BLaER1 treated with 17β-estradiol and CSF1 and Interleukin-3, amounts not matched to agents 10 nM and 100 nM (cell line): ENCODE results near the gene PRDX2.
A peak's percentile ranks its signal among the peaks of the same experiment; 100 is the strongest.

Experiments used
- H3K27ac ChIP-seq, 11 experiments: shearing (Covaris generic); formaldehyde crosslinking; 2 replicates each; pipeline ENCODE4 v1.8.1; 2022
- H3K27me3 ChIP-seq, 11 experiments: shearing (Covaris generic); formaldehyde crosslinking; 2 replicates each; pipeline ENCODE4 v1.8.1; 2022
- H3K36me3 ChIP-seq, 11 experiments: shearing (Covaris generic); formaldehyde crosslinking; 2 replicates each; pipeline ENCODE4 v1.8.1; 2022
- H3K4me1 ChIP-seq, 10 experiments: shearing (Covaris generic); formaldehyde crosslinking; 2 replicates each; pipeline ENCODE4 v1.8.1; 2022
- H3K4me2 ChIP-seq, 11 experiments: shearing (Covaris generic); formaldehyde crosslinking; 2 replicates each; pipeline ENCODE4 v1.8.1; 2022
- H3K4me3 ChIP-seq, 10 experiments: shearing (Covaris generic); formaldehyde crosslinking; 2 replicates each; pipeline ENCODE4 v1.8.1; 2022
- H3K9ac ChIP-seq, 11 experiments: shearing (Covaris generic); formaldehyde crosslinking; 2 replicates each; pipeline ENCODE4 v1.8.1; 2022
- H3K9me3 ChIP-seq, 11 experiments: shearing (Covaris generic); formaldehyde crosslinking; replicated peaks in 1 of 11; 2 replicates each; pipeline ENCODE4 v1.8.1; 2022
- H4K20me1 ChIP-seq, 11 experiments: shearing (Covaris generic); formaldehyde crosslinking; 2 replicates each; pipeline ENCODE4 v1.8.1; 2022
- Cebpa-rat ChIP-seq, 11 experiments: shearing (Covaris generic); IDR thresholded peaks; 2 replicates each; pipeline ENCODE4 v1.8.1; 2022

Gene PRDX2

DNA sequence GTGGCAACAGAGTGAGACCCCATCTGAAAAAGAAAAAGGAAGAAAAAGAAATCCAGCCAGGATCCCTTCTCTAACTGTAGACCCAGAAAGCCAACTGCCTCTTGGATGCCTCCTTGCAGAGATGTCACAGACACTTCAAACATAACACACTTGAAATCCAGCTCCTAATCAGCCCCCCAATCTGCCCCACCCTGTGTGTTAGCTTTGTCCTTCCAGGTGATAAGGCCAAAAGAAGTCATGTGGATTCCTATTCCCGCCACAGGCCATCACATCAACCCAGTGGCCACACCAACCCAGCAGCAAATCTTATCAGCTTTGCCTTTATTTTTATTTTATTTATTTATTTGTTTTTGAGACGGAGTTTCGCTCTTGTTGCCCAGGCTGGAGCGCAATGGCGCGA is 41.9 kb downstream of the PRDX2 start:
- Histone ChIP-seq H3K27me3 (no peaks in the 10 kb centered on the region), H4K20me1 (no peaks in the 10 kb centered on the region), H3K4me3 (no peak overlapping the region), H3K27ac (no peak overlapping the region), H3K36me3 (peaks cover 0 to 11% (median 6%) of the 10 kb centered on the region in 11 experiments; a peak in 11 of 22 replicates), H3K4me2 (no peak overlapping the region), H3K9ac (no peak overlapping the region), H3K4me1 (peaks cover 0 to 20% (median 16%) of the 10 kb centered on the region in 10 experiments; a peak in 17 of 20 replicates), H3K9me3 (no peaks in the 10 kb centered on the region)
- no peak for TF ChIP-seq Cebpa-rat (IDR thresholded peaks at IDR 0.05)

- Histone ChIP-seq H3K4me1 (peaks cover 0 to 29% (median 18%) of the 10 kb centered on the region in 10 experiments; a peak in 17 of 20 replicates), H3K27ac (peak overlapping the region in 3 of 11 experiments; percentile 29 to 46 (median 42); a peak in 3 of 22 replicates), H4K20me1 (no peaks in the 10 kb centered on the region), H3K4me3 (peak overlapping the region in 6 of 10 experiments; percentile 22 to 45 (median 40); a peak in 8 of 20 replicates), H3K27me3 (no peaks in the 10 kb centered on the region), H3K9me3 (no peaks in the 10 kb centered on the region), H3K4me2 (peak overlapping the region; percentile 65 to 90 (median 78)), H3K36me3 (peaks cover 0 to 3% (median 0%) of the 10 kb centered on the region in 11 experiments; a peak in 1 of 22 replicates), H3K9ac (peak overlapping the region in 10 of 11 experiments; percentile 14 to 62 (median 44); a peak in 11 of 22 replicates)
- TF ChIP-seq Cebpa-rat (IDR thresholded peaks at IDR 0.05): no peak
Measured at GRCh38 chr19:12757544-12758274, 43.9 kb downstream of the PRDX2 start.

- Histone ChIP-seq H3K27me3 (no peaks in the 10 kb centered on the region), H3K9me3 (no peaks in the 10 kb centered on the region), H3K36me3 (no peaks in the 10 kb centered on the region), H3K4me2 (peak overlapping the region in 9 of 11 experiments; percentile 69 to 90 (median 78); a peak in 12 of 22 replicates), H3K27ac (no peak overlapping the region), H3K4me3 (no peak overlapping the region), H3K9ac (no peak overlapping the region), H4K20me1 (no peaks in the 10 kb centered on the region), H3K4me1 (peaks cover 0 to 41% (median 25%) of the 10 kb centered on the region in 10 experiments; a peak in 17 of 20 replicates)
- no peak for TF ChIP-seq Cebpa-rat (IDR thresholded peaks at IDR 0.05)
Measured at GRCh38 chr19:12756150-12756883, 45.3 kb downstream of the PRDX2 start.

DNA sequence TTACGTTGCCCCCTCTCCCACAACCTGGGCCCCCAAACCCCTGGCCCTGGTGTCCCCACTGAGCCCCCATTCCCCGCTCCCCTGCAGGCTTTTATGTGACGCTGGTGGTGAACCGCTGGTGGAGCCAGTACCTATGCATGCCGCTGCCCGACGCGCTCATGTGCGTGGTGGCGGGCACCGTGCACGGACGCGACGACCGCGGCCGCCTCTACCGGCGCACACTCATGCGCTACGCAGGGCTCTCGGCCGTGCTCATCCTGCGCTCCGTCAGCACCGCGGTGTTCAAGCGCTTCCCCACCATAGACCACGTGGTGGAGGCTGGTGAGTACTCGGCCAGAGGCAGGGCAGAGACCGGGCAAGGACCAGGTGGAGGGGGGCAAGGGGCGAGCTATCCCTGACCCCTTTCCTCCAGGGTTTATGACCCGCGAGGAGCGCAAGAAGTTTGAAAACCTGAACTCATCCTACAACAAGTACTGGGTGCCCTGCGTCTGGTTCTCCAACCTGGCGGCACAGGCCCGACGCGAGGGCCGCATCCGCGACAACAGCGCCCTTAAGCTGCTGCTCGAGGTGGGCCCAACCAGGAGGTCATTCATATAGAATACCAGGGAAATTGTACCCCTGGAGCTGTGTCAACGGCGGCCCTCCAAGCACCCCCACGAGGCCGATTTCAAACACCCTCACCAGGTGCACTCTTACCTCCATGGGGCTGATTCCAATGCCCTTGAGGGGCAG is 47.0 kb downstream of the PRDX2 start:
- H3K36me3 ChIP-seq: no peaks in the 10 kb centered on the region
- H3K27ac ChIP-seq: no peak overlapping the region
- no peak overlapping the region for H3K9ac ChIP-seq
- peaks cover 0 to 6% (median 0%) of the 10 kb centered on the region in 11 experiments; a peak in 1 of 22 replicates for H4K20me1 ChIP-seq
- H3K4me2 ChIP-seq: peak overlapping the region in 1 of 11 experiments; percentile 5; a peak in 1 of 22 replicates
- peaks cover 0 to 12% (median 0%) of the 10 kb centered on the region in 11 experiments; a peak in 1 of 22 replicates for H3K27me3 ChIP-seq
- H3K4me3 ChIP-seq: no peak overlapping the region
- H3K9me3 ChIP-seq: no peaks in the 10 kb centered on the region
- no peak for TF ChIP-seq Cebpa-rat (IDR thresholded peaks at IDR 0.05)
- peaks cover 12 to 58% (median 42%) of the 10 kb centered on the region in 10 experiments for H3K4me1 ChIP-seq

DNA sequence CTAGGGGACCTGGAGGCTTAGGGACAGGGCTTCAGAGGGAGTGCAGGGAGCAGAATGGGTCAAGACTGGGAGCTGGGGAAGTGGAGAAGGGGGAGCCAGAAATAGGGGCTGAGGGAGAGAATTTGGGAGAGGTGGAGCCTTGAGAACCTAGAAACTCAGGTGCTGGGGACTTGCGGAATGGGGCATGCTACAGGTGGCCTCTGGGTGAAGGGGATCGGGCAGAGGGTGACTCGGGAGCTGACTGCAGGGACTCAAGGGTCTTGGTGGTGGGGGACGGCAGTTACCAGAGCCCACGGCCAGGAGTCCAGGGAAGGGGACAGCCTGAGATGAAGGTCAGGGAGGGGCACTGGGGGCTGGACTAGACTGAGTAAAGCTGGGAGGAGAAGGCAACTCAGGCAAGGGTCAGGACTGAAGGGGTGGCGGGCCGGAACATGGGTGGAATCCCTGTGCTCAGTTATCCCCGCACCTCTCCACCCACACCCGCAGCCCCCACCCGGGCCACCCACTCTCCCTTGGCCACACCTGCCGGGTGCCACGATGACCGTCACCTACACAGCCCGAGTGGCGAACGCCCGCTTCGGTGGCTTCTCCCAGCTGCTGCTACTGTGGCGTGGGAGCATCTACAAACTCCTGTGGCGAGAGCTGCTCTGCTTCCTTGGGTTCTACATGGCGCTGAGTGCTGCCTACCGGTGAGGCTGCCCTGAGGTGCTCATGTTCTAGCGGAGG is 49.4 kb downstream of the PRDX2 start:
- Histone ChIP-seq H3K9ac (0 out of 22 replicates have a peak overlapping the region, but pooled peaks of 1 of the 11 experiments have one; percentile 76), H3K9me3 (peaks cover 9 to 16% (median 14%) of the 10 kb centered on the region in 11 experiments), H3K4me1 (peaks cover 18 to 62% (median 42%) of the 10 kb centered on the region in 10 experiments), H3K36me3 (peaks cover 11 to 17% (median 15%) of the 10 kb centered on the region in 11 experiments), H3K27me3 (peaks cover 0 to 12% (median 0%) of the 10 kb centered on the region in 11 experiments; a peak in 1 of 22 replicates), H3K4me2 (peak overlapping the region in 4 of 11 experiments; percentile 96 to 99 (median 98); a peak in 6 of 22 replicates), H3K4me3 (no peak overlapping the region), H3K27ac (no peak overlapping the region), H4K20me1 (peaks cover 0 to 15% (median 0%) of the 10 kb centered on the region in 11 experiments; a peak in 2 of 22 replicates)
- no peak for TF ChIP-seq Cebpa-rat (IDR thresholded peaks at IDR 0.05)

DNA sequence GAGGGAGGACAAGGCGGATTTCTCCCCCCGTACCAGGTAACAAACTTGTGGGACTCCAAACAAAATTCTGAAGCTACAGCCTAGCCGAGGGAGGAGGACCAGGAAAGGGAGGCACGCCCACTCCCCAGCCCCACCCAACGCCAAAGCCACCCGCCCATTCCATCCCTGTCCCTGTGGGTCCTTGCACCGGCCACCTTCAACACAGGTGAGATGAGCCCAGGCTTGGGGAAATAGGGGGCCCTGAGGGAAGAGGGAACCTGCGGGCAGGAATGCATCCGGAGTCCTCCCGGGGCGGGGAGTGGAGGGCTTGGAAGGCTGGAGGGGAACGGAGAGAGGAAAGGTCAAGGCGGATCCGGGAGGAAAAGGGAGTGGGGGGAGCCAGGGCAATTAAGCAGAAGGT is 50.0 kb downstream of the PRDX2 start, which contains the start of gene BEST2:
Gene BEST2 (plus strand): TSS at position 157 of the 400 bp plus-strand sequence. CDS start 802 bp downstream, outside the sequence.
- peaks cover 0 to 15% (median 0%) of the 10 kb centered on the region in 11 experiments; a peak in 2 of 22 replicates for H4K20me1 ChIP-seq
- peaks cover 17 to 23% (median 21%) of the 10 kb centered on the region in 11 experiments for H3K36me3 ChIP-seq
- peaks cover 0 to 12% (median 0%) of the 10 kb centered on the region in 11 experiments; a peak in 1 of 22 replicates for H3K27me3 ChIP-seq
- H3K27ac ChIP-seq: peak within 1 kb of the TSS in 7 of 11 experiments; percentile 56 to 73 (median 68); a peak in 9 of 22 replicates
- H3K4me2 ChIP-seq: peak within 1 kb of the TSS; percentile 92 to 99 (median 98)
- peak within 1 kb of the TSS in 9 of 11 experiments; percentile 54 to 76 (median 66); a peak in 15 of 22 replicates for H3K9ac ChIP-seq
- peaks cover 18 to 57% (median 36%) of the 10 kb centered on the region in 10 experiments for H3K4me1 ChIP-seq
- H3K9me3 ChIP-seq: peaks cover 12 to 22% (median 16%) of the 10 kb centered on the region in 11 experiments
- peak within 1 kb of the TSS in 7 of 10 experiments; percentile 38 to 53 (median 45); a peak in 7 of 20 replicates for H3K4me3 ChIP-seq
- no peak for TF ChIP-seq Cebpa-rat (IDR thresholded peaks at IDR 0.05)

DNA sequence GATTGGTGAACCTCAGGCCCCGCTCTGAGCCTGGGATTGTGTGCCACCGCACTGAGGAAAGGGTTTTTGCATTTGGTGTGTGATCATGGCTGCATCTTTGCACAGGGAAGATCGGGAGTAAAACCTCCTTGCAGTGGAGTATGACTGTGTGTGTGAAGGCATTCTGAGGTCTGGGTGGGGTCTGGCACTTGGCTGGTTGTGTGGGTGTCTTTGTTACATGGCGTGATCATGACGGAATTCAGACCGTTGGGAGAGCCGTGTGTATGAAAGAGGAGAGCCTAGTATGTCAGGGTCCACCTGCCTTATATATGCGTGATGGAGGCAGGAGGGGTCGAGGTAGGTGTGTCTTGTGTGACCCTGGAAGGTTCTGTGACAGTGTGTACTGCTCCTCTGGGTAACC is 50.7 kb downstream of the PRDX2 start:
- H3K9ac ChIP-seq: peak overlapping the region in 9 of 11 experiments; percentile 54 to 76 (median 66); a peak in 15 of 22 replicates
- H4K20me1 ChIP-seq: peaks cover 0 to 16% (median 0%) of the 10 kb centered on the region in 11 experiments; a peak in 2 of 22 replicates
- TF ChIP-seq Cebpa-rat (IDR thresholded peaks at IDR 0.05): no peak
- H3K9me3 ChIP-seq: peaks cover 12 to 26% (median 17%) of the 10 kb centered on the region in 11 experiments
- H3K36me3 ChIP-seq: peaks cover 25 to 30% (median 29%) of the 10 kb centered on the region in 11 experiments
- H3K4me1 ChIP-seq: peaks cover 18 to 52% (median 33%) of the 10 kb centered on the region in 10 experiments
- peak overlapping the region in 6 of 10 experiments; percentile 38 to 53 (median 45); a peak in 5 of 20 replicates for H3K4me3 ChIP-seq
- H3K27me3 ChIP-seq: peaks cover 0 to 12% (median 0%) of the 10 kb centered on the region in 11 experiments; a peak in 1 of 22 replicates
- peak overlapping the region in 4 of 11 experiments; percentile 68 to 73 (median 73); a peak in 6 of 22 replicates for H3K27ac ChIP-seq
- H3K4me2 ChIP-seq: peak overlapping the region; percentile 92 to 99 (median 98)
